ENCODE data around the gene DTNB.

The DTNB gene

DNA sequence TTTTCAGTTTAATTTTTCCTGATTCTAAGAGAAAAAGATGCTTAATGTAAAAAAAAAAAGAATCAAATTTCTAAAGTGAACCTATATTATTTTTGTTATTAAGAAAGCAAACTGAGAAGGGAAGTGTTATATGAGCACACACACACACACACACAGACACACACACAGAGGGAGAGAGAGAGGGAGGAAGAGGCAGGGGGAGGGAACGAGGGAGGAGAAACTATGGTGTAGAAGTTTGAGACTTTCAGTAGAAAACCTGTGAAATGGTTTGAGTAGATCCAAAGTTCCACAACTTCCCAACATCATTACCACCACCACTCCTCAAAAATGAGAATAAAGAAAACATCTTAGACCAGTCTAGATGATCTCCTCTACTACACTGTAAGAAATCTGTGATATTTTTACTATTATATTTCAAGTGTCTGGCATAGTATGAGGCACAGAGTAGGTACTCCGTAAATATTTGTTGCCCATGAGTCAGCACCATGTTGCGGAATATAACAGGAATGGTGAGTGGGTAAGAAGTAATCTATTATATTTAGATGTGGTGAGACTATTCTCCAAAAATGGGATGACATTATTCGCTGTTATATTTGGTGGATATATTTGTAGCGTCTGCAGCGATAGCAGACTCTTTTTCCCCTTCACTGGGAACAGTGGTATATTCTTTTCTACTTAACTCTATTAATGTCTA, 182.2 kb downstream of the DTNB start:
- no peak overlapping the region for H3K4me3 ChIP-seq (ENCODE audit: low read depth, low read length)
- no peak for DNase-seq (ENCODE audit: low read depth)
- TF ChIP-seq, protein P1, sequence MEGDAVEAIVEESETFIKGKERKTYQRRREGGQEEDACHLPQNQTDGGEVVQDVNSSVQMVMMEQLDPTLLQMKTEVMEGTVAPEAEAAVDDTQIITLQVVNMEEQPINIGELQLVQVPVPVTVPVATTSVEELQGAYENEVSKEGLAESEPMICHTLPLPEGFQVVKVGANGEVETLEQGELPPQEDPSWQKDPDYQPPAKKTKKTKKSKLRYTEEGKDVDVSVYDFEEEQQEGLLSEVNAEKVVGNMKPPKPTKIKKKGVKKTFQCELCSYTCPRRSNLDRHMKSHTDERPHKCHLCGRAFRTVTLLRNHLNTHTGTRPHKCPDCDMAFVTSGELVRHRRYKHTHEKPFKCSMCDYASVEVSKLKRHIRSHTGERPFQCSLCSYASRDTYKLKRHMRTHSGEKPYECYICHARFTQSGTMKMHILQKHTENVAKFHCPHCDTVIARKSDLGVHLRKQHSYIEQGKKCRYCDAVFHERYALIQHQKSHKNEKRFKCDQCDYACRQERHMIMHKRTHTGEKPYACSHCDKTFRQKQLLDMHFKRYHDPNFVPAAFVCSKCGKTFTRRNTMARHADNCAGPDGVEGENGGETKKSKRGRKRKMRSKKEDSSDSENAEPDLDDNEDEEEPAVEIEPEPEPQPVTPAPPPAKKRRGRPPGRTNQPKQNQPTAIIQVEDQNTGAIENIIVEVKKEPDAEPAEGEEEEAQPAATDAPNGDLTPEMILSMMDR (conservative IDR thresholded peaks at IDR 0.05; ENCODE audit: low read depth, low read length) = no peak

DNA sequence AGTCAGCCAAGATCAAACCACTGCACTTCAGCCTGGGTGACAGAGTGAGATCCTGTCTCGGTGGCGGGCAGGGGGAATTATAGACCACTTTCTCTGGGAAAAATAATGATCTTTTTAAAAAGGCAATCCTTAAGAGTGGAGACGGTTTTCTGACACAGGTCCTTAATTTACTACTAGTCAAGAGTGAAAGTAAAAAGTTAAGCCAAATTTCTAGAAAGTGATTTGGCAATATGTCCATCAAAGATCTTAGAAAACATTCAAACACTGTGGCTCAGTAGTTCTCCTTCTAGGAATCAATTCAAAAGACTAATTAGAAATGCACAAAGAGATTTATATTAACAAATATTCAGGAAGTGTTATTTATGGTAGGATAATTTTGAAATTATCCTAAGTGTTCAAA, 183.2 kb downstream of the DTNB start:
- TF ChIP-seq, protein P1 (conservative IDR thresholded peaks at IDR 0.05; ENCODE audit: low read depth, low read length) = no peak
- no peak for DNase-seq (ENCODE audit: low read depth)
- H3K4me3 ChIP-seq (ENCODE audit: low read depth, low read length) = no peak overlapping the region

GRCh38 chr2:25489631-25490030, 183.7 kb downstream of the DTNB start:
- TF ChIP-seq, protein P1 (conservative IDR thresholded peaks at IDR 0.05; ENCODE audit: low read depth, low read length) = no peak
- no peak for DNase-seq (ENCODE audit: low read depth)
- H3K4me3 ChIP-seq (ENCODE audit: low read depth, low read length) = no peak overlapping the region

DNA sequence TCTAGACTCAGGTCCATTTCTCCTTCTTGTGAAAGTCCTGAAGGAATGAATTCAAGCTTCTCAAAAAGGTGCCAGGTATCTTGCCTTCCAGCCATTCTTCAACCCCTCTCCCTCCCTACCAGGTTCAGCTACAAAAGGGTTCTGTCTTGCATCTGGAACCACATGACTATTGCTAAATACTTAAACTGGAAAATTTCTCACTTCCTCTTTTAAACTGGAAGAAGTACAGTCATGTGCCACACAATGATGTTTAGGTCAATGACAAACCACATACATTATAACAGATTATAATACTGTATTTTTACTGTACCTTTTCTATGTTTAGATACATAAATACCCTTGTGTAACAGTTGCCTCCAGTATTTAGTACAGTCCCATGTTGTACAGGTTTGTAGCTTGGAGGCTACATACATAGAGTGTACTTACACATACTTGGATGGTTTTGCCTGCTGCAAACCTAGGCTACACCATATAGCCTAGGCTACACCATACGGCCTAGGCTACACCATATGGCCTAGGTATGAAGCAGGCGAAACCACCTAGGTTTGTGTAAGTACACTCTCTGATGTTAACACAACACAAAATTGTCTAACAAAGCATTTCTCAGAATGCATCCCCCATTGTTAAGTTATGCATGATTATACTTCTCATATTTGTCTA, 189.6 kb downstream of the DTNB start:
- TF ChIP-seq, protein P1 (conservative IDR thresholded peaks at IDR 0.05; ENCODE audit: low read depth, low read length) = no peak
- DNase-seq (ENCODE audit: low read depth) = peak; percentile 19
- no peak overlapping the region for H3K4me3 ChIP-seq (ENCODE audit: low read depth, low read length)

DNA sequence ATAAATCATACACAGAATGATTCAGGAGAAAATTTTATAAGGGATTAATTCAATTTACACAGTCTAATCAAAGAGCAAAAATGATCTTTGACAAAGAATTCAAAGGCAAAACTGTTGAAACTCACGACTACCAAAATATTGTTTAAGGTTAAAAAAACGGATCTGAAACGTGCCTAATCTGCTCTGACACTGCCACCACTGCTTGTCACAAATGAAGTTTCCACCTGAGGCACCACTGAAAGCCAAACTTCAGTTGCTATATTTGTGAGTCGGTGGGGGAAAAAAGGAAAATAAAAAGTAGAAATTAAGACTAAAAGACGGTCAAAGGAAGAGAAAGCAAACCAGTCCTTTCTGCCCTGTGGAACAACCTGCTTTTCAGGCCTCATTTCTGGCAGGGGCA, 191.0 kb downstream of the DTNB start:
- TF ChIP-seq, protein P1 (conservative IDR thresholded peaks at IDR 0.05; ENCODE audit: low read depth, low read length) = no peak
- no peak overlapping the region for H3K4me3 ChIP-seq (ENCODE audit: low read depth, low read length)
- no peak for DNase-seq (ENCODE audit: low read depth)

GRCh38 chr2:25481381-25482300, 191.7 kb downstream of the DTNB start:
- peak; percentile 62 for DNase-seq (ENCODE audit: low read depth)
- H3K4me3 ChIP-seq (ENCODE audit: low read depth, low read length) = no peak overlapping the region
- TF ChIP-seq, protein P1 (conservative IDR thresholded peaks at IDR 0.05; ENCODE audit: low read depth, low read length) = no peak

All from choroid plexus epithelial cell (primary cell).